ENCODE data around the gene DMD. TPM values are rescaled to one million over a fixed set of nuclear protein-coding genes. Genes with fewer than 3 reads are reported as not detected.

DMD gene
- total and polyA plus RNA-seq, 2 of the 8 experiments (the other 6 are each of a cell fraction or from before 2014, with no cell fraction given): 4.8 to 7.4 TPM

GRCh38 chrX:33014949-33015348, 196.4 kb downstream of the DMD start:
- H2BK5ac ChIP-seq (ENCODE audit: low read depth, low read length): no peak overlapping the region
- no peak overlapping the region for H4K5ac ChIP-seq (ENCODE audit: insufficient read length, low read depth, low read length)
- no peak overlapping the region for H2AFZ ChIP-seq (ENCODE audit: low read length)
- H3K9me3 ChIP-seq (ENCODE audit: insufficient read depth in 2 of 2, low read depth in 1 of 2, low read length in 1 of 2): no peaks in the 10 kb centered on the region
- H2BK120ac ChIP-seq (replicated peaks; ENCODE audit: low read depth, low read length): no peak overlapping the region
- DNase-seq (ENCODE audit: low read depth in 1 of 2, low spot score in 2 of 2) (no peak), FAIRE-seq (no peak)
- H2BK20ac ChIP-seq (ENCODE audit: low read length): no peak overlapping the region
- no peaks in the 10 kb centered on the region for H4K20me1 ChIP-seq (replicated peaks in 1 of 2; ENCODE audit: control insufficient read depth in 1 of 2, insufficient read depth in 2 of 2, low read length in 2 of 2)
- H2AK5ac ChIP-seq (ENCODE audit: low read depth, low read length): no peak overlapping the region
- no peak overlapping the region for H3K27ac ChIP-seq (ENCODE audit: low read depth, low read length)
- no peak for TF ChIP-seq HDAC6 (IDR thresholded peaks at IDR 0.05; ENCODE audit: low read depth, low read length)
- no peak for TF ChIP-seq USF2 (IDR thresholded peaks at IDR 0.05; ENCODE audit: low read length)
- no peak for TF ChIP-seq EZH2 (IDR thresholded peaks at IDR 0.05; ENCODE audit: low read depth, low read length, severe bottlenecking)
- TF ChIP-seq CREB1 (IDR thresholded peaks at IDR 0.05): no peak
- no peak for TF ChIP-seq ATF2 (IDR thresholded peaks at IDR 0.05; ENCODE audit: low read length)
- no peak for TF ChIP-seq POU5F1 (IDR thresholded peaks at IDR 0.05; ENCODE audit: low read depth, low read length)
- TF ChIP-seq KDM5A (IDR thresholded peaks at IDR 0.05; ENCODE audit: low read length): no peak
- TF ChIP-seq RAD21 (IDR thresholded peaks at IDR 0.05 in 1 of 2, conservative IDR thresholded peaks at IDR 0.05 in 1 of 2; ENCODE audit: low read depth in 2 of 2, low read length in 2 of 2): no peak
- TF ChIP-seq SUZ12 (IDR thresholded peaks at IDR 0.05; ENCODE audit: low read length): no peak
- no peak overlapping the region for H4K8ac ChIP-seq (ENCODE audit: extremely low read depth, insufficient read depth, low read length)
- CTCF ChIA-PET (ENCODE audit: partially characterized antibody): no interaction called here
- no peaks in the 10 kb centered on the region for H3K27me3 ChIP-seq (replicated peaks in 1 of 4; ENCODE audit: control insufficient read depth in 3 of 4, extremely low read depth in 1 of 4, insufficient read depth in 3 of 4, low read length in 3 of 4)
- POLR2A ChIA-PET (ENCODE audit: partially characterized antibody): no interaction called here
- no peak overlapping the region for H3K4me2 ChIP-seq (ENCODE audit: insufficient read depth in 1 of 2, low read depth in 2 of 2, low read length in 2 of 2)
- no peaks in the 10 kb centered on the region for H3K23me2 ChIP-seq (ENCODE audit: low read depth, low read length)
- no peak overlapping the region for H3K18ac ChIP-seq (ENCODE audit: extremely low read depth, low read length)
- H3K56ac ChIP-seq (replicated peaks; ENCODE audit: insufficient read length, low read depth, low read length): no peak overlapping the region
- no peaks in the 10 kb centered on the region for H3K79me1 ChIP-seq (ENCODE audit: low read depth, low read length)
- no peaks in the 10 kb centered on the region for H3K36me3 ChIP-seq (ENCODE audit: control insufficient read depth in 2 of 4, insufficient read depth in 4 of 4, low read length in 3 of 4)
- no peak overlapping the region for H3K14ac ChIP-seq (ENCODE audit: insufficient read length)
- H3K9ac ChIP-seq (replicated peaks in 1 of 4; ENCODE audit: extremely low read depth in 1 of 4, low read depth in 3 of 4, low read length in 3 of 4): no peak overlapping the region
- no peak overlapping the region for H2BK15ac ChIP-seq (ENCODE audit: low read length)
- no peak overlapping the region for H4K91ac ChIP-seq (replicated peaks; ENCODE audit: insufficient read length, low read length)
- no peak overlapping the region for H3K4ac ChIP-seq (replicated peaks; ENCODE audit: insufficient read length, low read depth, low read length)
- H3K79me2 ChIP-seq (ENCODE audit: control insufficient read depth in 1 of 2, insufficient read depth in 2 of 2, low read length in 2 of 2): no peaks in the 10 kb centered on the region
- H3K23ac ChIP-seq (ENCODE audit: insufficient read length): no peak overlapping the region
- no peaks in the 10 kb centered on the region for H3K4me1 ChIP-seq (replicated peaks in 1 of 4; ENCODE audit: control insufficient read depth in 3 of 4, insufficient read depth in 4 of 4, low read length in 3 of 4)
- H3K4me3 ChIP-seq (ENCODE audit: extremely low read depth in 1 of 4, insufficient read depth in 2 of 4, low read depth in 3 of 4, low read length in 4 of 4): no peak overlapping the region
- WGBS, 2 experiments (ENCODE audit: extremely low coverage in 1 of 2, insufficient coverage in 1 of 2, insufficient read length in 1 of 2, insufficient replicate concordance in 2 of 2, low coverage in 1 of 2, low lambda C conversion rate in 2 of 2, missing lambda C conversion rate in 1 of 2): 97% methylated on average over 6 of the region's 6 CpGs; no CpG with 5 or more reads in 1 of the 2 experiments
- no peak overlapping the region for H2BK12ac ChIP-seq (ENCODE audit: low read depth, low read length)

Measured in H1 (cell line).